ENCODE data around the gene PITHD1.
A peak's percentile ranks its signal among the peaks of the same experiment; 100 is the strongest.
"Not testable (repeated sequence)": the region's sequence is repeated elsewhere in the genome, so short reads cannot be mapped to it uniquely, and the experiment has no call there.

The PITHD1 gene

DNA sequence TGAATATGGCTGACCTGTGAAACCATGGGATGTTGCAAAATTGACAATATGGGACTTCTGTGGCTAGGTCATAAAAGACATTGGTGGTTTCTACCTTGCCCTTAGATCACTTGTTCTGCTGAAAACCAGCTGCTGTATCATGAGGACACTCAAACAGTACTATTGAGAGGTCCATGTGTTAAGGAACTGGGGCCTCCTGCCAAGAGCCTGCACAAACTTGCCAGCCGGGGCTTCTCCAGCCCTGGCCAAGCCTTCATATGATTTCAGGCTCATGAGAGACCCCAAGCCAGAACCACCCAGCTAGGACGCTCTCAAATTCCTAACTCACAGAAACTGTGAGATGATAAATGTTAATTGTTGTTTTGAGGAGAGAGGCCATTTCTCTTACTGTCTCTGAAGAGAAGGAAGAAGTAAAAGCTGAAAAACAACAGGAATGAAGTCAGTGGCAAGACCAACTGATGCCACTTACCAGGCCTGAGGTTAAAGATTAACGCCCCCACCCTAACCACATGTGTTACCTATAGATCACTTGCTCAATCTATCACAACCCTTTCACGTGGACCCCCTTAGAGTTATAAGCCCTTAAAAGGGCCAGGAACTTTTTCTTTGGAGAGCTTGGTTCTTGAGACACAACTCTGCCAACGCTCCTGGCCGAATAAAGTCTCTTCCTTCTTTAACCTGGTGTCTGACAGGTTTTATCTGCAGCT, 3.9 kb upstream of the PITHD1 start:
- no peak for DNase-seq (ENCODE audit: low spot score)

DNA sequence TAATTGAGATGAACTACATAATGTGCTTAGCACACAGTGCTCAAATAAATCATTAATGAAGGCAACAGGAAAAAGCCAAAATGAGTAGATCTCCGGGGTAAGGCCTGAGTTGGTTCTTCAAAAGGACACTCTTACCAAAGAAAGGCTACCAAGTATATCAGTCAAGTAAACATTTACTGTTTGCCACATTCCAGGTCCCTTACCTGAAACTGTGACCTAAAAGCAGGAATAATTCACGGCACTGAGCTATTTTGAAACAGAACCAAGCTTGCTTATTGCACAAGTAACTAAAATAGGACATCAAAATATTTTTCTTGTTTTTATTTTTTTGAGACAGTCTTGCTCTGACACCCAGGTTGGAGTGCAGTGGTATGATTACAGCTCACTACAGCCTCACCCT, 2.0 kb upstream of the PITHD1 start:
- DNase-seq (ENCODE audit: low spot score), result no peak

DNA sequence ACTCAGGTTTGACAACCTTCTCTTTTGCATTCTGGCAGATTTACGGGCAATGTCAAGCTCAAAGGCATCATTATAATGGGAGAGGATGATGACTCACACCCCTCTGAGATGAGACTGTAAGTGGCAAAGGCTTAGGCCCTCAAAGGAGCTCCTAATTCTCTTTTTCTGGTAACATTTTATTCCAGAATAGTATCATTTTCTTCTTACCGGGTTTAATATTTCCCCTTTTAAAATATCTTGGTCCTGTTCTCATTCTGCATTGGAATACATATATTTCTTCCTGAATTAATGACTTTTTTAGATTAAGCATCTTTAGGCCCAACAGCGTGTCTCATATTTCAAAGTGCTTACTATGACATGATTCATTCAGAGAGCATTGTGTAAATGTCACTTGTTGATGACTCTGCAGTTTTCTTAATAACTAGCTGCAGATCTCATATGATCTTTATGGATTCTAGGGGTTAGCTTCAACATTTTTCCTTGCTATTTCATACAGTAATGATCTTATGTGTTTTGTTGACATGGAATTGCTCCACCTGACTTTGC, 1.7 kb downstream of the PITHD1 start:
- peak; percentile 65 for DNase-seq (ENCODE audit: low spot score)

- DNase-seq (ENCODE audit: low spot score), result not testable (repeated sequence)
These were observed 4.9 kb downstream of the PITHD1 start for GRCh38 chr1:23783141-23783540.

DNA sequence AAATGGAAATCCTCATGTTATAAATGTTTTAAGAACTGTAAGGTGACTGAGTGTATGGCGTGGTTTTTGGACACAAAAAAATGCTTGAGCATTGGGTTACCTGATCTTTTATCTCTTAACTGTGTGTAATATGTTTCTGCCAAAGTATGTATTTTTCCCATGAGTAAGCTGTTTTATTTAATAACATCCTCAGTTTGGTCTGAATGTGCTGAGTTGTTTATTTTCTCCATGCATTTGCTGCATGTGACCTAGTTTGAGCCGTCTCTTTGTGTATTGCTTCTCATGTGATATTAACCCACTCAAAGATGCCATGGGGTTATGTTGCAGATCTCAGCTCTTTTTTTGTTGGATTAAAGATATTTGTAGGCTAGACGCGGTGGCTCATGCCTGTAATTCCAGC, 6.6 kb downstream of the PITHD1 start:
- DNase-seq (ENCODE audit: low spot score), result no peak

DNA sequence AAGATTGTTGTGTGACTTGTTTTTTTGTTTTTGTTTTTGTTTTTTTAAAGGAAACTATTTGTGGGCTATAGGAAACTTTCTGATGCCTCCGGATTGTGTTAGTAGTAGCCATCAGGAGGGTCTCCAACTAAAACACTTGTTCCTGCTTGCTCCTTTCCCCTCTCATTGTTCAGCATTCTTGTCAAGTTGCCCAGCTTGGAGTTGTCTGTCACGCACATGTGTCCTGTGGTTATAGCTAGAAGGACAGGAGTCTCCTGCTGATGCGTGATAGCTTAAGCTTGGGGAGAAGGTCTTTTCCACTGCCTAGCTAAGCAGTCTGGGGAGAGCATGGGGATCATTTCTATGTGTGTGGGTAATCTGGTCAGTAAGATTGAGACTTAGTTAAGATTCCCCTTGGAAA, 9.5 kb downstream of the PITHD1 start:
- DNase-seq (ENCODE audit: low spot score), result no peak

GRCh38 chr1:23788695-23789094, 10.5 kb downstream of the PITHD1 start:
- no peak for DNase-seq (ENCODE audit: low spot score)

DNA sequence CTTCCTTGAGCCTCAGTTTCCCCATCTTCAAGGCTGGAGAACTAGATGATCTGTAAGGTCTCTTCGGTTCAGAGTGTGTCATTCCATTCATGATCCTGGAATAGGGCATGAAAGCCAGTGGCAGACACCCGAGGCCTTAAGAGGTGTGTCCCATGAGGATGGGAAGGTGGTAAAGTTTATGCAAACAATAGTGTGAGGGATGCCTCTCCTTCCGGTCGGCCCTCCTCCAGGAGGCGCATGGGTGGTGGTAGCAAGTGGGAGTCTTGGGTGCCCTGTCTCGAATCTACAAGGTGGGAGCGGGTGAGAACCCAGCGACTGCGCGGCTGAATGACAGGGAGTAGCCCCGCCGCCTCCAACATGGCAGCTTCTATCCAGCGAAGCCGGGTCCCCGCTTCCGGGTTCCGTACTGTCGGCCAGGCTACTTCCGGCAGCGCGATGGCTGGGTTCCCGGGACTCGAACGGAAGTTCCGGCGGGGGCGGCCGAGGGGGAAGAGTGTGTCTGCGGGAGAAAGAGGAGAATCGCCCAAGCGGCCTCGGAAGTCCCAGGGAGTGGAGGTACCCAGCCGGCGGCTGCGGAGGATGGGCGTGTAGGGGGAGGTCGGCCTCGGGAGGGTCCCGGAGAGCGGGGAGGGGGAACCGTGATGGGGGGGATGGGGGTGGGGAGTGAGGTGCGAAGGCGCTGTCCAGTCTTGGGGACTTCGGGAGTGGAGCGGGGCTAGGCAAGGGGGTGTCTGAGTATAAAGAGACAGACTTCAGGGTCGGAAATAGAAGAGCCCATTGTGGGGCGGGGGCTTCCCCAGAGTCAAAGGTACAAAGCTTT, 12.7 kb downstream of the PITHD1 start, which contains the start of gene LYPLA2:
LYPLA2 (plus strand) TSS at position 450 of the 820 bp plus-strand sequence. CDS start 1,538 bp downstream, outside the sequence.
- peak; percentile 90 for DNase-seq (ENCODE audit: low spot score)

GRCh38 chr1:23791516-23792047, 13.4 kb downstream of the PITHD1 start:
- DNase-seq (ENCODE audit: low spot score), result no peak

- no peak for DNase-seq (ENCODE audit: low spot score)
These were observed 14.1 kb downstream of the PITHD1 start for GRCh38 chr1:23792151-23792945.

- peak; percentile 62 for DNase-seq (ENCODE audit: low spot score)
These were observed 15.0 kb downstream of the PITHD1 start for GRCh38 chr1:23793018-23793781.

DNA sequence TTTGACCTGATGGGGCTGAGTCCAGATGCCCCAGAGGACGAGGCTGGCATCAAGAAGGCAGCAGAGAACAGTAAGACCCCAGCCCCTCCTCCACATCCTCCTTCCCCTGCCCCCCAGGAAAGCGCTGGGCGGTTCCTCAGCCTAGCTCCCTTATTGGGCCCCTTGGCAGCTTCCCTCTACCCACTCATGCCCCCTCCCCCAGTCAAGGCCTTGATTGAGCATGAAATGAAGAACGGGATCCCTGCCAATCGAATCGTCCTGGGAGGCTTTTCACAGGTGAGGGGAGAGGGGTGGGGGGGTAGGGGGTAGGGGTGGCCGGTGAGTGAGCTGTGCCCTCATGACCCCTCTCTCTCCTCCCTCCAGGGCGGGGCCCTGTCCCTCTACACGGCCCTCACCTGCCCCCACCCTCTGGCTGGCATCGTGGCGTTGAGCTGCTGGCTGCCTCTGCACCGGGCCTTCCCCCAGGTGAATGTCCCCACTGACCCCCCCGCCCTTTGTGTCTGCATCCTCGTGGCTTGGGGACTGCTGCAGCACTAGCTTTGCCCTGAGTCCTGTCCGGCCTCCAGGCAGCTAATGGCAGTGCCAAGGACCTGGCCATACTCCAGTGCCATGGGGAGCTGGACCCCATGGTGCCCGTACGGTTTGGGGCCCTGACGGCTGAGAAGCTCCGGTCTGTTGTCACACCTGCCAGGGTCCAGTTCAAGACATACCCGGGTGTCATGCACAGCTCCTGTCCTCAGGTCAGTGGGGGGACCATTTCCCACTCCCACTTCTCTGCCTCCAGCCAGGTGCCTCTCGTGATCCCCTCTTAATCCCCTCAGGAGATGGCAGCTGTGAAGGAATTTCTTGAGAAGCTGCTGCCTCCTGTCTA, 15.9 kb downstream of the PITHD1 start:
- no peak for DNase-seq (ENCODE audit: low spot score)

DNA sequence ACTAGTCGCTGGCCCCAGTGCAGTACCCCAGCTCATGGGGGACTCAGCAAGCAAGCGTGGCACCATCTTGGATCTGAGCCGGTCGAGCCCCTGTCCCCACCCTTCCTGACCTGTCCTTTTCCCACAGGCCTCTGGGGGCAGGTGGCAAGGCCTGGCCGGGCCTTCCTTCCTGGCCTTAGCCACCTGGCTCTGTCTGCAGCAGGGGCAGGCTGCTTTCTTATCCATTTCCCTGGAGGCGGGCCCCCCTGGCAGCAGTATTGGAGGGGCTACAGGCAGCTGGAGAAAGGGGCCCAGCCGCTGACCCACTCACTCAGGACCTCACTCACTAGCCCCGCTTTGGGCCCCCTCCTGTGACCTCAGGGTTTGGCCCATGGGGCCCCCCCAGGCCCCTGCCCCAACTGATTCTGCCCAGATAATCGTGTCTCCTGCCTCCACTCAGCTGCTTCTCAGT, 16.5 kb downstream of the PITHD1 start:
- DNase-seq (ENCODE audit: low spot score), result not testable (repeated sequence)

DNA sequence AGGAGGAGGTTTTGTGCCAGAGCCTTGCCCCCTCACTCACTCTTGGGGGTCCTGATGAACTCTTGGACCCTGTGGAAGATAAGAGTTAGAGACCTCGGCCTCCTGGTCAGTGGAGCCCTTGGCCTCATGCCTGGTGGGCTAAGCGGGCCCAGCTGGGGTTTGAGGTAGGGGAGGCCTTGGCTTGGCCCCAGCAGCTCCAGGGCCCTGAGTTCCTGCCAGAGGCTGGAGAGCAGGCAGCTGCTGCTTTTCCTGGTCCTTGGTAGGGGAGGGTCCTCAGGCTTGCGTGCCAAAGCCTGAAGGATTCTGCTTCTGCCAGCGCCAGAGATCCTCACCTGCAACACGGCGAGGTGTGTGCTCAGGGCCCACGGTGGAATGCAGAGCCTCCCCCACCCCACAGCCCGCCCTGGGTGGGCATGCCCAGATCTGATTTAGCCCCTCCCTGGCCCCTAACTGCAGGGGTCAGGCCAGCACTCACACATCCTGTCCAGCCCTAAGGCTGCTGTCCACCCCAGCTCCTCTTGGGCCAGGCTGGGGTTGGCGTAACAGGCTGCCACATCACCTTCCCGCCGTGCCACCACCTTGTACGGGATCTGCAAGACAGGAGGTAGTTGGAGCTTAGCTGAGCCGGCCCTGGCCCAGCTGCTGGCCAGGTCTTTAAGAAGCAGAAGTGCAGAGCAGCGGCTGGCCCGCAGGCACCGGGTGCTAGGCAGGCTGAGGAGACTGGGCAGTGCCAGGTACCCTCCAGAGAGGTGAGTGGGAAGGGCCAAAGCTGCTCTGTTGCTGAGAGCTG, 17.7 kb downstream of the PITHD1 start:
- DNase-seq (ENCODE audit: low spot score), result no peak

GRCh38 chr1:23796466-23797271, 18.5 kb downstream of the PITHD1 start:
- no peak for DNase-seq (ENCODE audit: low spot score)

- no peak for DNase-seq (ENCODE audit: low spot score)
These were observed 19.5 kb downstream of the PITHD1 start for GRCh38 chr1:23797478-23798448.

DNA sequence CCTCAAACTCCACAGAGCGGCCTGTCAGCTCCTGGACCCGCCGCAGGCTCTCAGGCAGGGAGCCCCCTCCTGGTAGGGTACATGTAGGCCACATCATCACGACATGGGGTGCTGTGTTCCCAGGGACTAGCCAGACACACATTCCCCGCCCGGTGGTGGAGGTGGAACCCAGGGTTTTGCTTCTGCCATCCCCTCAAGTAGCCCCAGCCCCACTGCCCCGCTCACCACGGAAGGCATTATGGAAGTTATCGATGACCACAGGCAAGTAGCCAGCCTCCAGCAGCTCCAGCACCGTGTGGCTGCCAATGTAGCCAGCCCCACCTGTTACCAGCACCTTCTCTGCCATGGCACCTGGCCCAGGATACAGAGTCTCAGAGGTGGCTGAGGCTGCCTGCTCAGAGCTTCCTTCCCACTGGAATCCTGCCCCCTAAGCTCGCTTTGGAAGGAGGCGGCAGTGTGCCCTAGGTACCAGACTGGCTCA, 20.5 kb downstream of the PITHD1 start:
- no peak for DNase-seq (ENCODE audit: low spot score)
